Daoy (cell line): Measurements from ENCODE around the gene QPCTL. TPM values are rescaled to one million over a fixed set of nuclear protein-coding genes. Genes with fewer than 3 reads are reported as not detected.
"Not testable (repeated sequence)": the region's sequence is repeated elsewhere in the genome, so short reads cannot be mapped to it uniquely, and the experiment has no call there.

Source experiments
- DNase-seq: peaks from one replicate; pipeline ENCODE4 v3.0.0-alpha.2; 2015; ENCODE audit warnings: low read depth
- total RNA-seq: library from RNA; depleted of rRNA; stranded (reverse); fragments of >200 nt; shearing (Covaris generic); gene quantifications from 2 replicates; pipeline ENCODE4 v1.2.3, GENCODE V29; 2014

Gene QPCTL
- total RNA-seq, 1 experiment from 2014 or later, result 13.0 TPM

DNA sequence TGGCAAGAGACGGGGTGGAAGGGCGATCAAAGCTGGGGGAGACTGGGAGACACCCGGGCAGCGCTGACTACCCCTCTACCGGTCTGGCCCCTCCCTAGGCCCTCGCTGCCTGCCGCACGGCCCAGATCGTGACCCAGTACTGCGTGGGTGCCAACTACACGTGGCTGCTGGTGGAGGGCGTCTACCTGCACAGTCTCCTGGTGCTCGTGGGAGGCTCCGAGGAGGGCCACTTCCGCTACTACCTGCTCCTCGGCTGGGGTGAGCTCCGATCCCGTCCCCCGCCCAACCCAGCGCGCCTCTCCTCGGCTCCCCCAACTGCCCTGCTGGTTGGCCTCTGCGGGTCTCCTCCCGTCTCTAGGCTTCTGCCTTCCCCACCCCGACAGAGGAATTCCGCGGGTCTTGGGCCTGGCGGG, 15.6 kb upstream of the QPCTL start:
- DNase-seq, result no peak

DNA sequence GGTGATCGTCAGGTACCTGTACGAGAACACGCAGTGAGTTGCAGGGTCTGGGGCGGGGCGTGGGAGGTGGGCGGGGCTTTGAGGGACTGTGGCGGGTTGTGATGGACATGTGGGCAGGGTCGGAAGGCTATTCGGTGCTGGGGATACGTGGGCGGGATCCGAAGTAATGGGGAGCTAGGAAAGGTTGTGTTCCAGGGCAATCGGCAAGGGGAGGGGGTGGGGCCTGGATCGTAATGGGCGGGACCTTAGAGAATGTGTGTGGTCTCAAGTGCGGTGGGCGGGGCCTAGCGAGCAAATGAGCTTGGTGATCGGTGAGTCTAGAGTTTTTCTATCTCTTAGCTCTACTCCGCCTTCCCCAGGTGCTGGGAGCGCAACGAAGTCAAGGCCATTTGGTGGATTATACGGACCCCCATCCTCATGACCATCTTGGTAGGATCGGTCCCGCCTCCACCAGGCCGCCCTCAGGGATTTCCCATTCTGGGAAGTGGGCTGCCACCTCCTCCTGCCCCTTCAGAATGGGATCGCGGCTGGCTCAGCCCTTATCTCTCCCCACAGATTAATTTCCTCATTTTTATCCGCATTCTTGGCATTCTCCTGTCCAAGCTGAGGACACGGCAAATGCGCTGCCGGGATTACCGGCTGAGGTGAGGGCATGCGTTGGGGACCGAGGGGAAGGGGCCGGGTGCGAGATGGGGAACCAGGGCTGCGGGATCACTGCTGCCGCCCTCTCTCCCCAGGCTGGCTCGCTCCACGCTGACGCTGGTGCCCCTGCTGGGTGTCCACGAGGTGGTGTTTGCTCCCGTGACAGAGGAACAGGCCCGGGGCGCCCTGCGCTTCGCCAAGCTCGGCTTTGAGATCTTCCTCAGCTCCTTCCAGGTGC, 14.9 kb upstream of the QPCTL start:
- DNase-seq, result peak; percentile 94

DNA sequence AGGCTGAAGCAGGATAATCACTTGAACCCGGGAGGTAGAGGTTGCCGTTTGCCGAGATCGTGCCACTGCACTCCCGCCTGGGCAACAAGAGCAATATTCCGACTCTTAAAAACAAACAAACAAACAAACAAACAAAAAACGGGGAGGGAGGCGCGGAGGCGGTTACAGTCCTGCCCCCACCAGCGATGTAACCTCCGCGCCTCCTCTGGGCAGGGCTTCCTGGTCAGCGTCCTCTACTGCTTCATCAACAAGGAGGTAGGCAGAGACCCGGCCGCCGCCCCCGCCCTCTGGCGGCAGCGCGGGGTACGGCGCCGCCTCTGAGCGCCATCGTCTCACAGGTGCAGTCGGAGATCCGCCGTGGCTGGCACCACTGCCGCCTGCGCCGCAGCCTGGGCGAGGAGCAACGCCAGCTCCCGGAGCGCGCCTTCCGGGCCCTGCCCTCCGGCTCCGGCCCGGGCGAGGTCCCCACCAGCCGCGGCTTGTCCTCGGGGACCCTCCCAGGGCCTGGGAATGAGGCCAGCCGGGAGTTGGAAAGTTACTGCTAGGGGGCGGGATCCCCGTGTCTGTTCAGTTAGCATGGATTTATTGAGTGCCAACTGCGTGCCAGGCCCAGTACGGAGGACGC, 11.0 kb upstream of the QPCTL start:
- peak; percentile 88 for DNase-seq

DNA sequence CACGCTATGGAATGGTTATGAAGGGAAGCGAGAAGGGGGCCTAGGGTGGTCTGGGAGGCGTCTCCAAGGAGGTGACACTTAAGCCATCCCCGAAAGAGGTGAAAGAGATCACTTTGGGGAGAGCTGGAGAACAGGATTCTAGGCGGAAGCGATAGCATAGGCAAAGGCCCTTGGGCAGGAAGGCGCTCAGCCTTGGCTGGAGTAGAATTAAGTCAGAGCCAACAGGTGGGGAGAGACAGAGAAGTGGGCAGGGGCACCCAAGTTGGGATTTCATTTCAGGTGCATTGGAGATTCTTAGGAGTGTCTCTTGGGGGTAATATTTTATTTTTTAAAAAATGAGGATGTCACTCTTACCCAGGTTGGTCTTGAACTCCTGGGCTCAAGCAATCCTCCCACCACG, 10.3 kb upstream of the QPCTL start:
- no peak for DNase-seq

DNA sequence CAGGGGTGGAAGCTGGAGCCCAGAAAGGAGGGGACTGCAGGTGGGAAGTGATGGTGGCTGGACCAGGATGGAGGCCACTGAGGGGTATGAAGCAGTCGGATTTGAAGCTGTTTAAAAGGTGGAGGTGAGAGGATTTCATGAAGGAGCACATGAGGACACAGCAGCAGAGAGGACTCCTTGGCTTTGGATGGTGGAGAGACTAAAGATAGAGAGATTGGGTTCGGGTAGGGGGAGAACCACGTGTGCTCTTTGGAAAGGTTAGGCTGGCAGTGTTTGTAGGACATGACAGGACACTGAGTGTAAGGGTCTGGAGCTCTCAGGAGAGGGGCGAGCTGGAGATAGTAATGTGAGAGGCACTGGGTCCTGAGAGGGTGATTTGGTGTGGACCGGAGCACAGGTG, 9.6 kb upstream of the QPCTL start:
- no peak for DNase-seq

DNA sequence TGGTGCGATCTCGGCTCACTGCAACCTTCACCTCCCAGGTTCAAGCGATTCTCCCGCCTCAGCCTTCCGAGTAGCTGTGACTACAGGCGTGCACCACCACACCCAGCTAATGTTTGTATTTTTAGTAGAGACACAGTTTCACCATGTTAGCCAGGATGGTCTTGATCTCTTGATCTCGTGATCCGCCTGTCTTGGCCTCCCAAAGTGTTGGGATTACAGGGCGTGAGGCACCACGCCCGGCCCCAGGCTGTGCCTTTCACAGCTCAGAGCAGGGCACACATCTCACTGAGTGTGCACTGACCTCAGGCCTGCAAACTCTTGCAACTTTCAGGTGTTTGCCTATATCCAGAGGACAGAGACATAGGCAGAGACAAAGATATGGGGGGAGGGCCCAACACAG, 7.4 kb upstream of the QPCTL start:
- DNase-seq, result not testable (repeated sequence)

DNA sequence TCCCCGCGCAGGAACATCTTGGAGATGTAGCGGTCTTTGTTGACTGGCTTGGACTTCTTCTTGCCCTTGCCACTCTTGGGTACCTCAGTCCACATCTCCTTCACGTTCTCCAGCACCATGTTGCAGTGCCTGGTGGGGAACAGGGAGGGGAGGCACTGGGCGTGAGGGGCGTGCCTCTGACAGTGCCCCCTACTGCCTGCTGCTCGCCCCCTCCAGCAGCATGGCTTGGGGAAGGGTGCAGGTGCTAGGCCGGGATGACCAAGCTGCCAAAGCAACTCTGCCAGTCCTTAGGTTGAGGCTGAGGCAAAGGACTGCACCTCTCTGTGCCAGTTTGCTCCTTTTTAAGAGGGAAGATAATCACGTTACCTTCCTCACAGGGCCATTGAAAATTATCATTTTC, 4.9 kb upstream of the QPCTL start:
- no peak for DNase-seq

DNA sequence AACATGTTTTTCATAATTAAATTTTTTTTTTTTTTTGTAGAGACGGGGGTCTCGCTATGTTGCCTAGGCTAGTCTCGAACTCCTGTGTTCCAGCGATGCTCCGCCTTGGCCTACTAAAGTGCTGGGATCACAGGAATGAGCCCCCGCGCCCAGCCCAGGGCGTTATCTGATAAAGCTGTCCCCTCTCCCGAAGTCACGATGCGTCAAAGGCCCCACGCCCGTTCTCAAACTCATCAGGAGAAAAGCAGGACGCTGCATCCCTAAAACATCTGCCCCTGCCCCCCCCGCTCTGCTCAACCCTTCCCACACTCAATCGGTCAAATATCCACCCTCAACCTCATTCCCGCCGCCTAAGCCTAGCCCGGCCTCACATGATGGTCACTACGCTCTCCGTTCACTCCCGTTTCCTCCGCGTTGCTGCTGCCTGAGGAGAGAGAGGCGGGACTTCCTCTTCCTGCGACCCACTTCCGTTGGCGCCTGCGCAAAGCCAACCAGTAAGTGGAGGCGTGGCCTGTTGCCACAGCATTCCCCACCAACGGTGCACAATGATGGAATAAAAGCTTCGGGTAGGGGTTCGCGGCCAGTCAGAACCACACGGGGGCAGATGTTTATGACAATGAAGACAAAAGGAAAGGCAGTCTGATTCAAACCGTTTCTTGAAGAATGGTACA, 815 bp upstream of the QPCTL start, which contains the start of gene SNRPD2:
Gene SNRPD2, minus strand, starts transcription at position 438 of the 671 bp plus-strand sequence. Its CDS starts 65 bp downstream, at position 373.
- peak; percentile 98 for DNase-seq

DNA sequence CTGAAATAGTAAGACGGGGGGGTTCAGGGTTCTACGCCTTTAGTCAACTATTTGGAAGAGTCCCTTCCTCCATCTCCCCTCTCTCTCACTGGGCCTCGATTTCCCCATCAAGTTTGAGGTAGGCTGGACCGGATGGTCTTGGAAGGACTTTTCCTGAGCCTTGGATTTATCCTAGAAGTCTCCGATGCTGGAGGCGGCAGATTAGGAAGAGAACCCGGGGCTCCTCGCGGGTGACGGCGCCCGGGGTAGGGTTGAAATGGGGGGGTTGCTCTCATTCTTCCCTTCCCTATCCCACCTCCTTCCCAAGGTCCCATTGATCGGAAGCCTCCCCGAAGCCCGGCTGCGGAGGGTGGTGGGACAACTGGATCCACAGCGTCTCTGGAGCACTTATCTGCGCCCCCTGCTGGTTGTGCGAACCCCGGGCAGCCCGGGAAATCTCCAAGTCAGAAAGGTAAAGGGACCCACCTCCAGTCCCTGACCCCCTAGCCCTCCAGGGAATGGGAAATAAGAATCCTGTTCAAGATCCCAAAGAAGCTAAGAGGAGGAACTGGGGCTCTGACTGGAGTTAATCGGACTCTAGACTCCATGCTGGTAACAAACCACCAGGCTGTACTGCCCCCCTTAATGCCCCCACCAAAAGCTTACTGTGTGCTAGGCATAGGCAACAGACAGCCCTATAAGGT, 781 bp downstream of the QPCTL start:
- DNase-seq, result peak; percentile 76

DNA sequence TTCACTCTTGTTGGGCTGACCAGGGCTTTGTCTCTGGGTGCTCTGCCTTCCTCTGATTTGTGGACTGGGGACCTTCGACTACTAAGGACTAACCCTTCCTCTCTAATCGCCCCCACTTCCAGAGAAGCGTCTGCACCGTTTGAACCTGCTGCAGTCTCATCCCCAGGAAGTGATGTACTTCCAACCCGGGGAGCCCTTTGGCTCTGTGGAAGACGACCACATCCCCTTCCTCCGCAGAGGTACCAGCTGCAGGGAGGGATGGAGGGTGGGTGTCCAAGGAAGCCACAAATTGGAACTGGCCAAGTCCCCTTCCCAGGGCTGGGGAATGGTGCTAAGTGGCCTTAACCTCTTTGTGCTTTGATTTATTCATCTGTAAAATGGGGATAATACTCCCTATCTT, 9.2 kb downstream of the QPCTL start:
- DNase-seq, result no peak

DNA sequence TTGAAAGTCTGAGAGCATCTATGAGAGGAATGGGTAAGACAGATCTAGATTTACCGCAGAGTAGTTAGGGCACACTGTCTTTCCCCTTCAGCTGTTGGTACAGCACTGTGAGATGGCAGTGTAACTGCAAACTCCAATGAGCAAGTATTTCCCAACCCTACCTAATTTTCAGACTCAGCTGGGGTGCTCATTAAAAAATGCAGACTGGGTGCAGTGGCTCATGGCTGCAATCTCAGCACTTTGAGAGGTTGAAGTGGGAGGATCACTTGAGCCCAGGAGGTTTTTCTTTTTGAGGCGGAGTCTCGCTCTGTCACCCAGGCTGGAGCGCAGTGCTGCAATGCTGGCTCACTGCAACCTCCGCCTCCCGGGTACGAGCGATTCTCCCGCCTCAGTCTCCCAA, 12.6 kb downstream of the QPCTL start:
- no peak for DNase-seq

DNA sequence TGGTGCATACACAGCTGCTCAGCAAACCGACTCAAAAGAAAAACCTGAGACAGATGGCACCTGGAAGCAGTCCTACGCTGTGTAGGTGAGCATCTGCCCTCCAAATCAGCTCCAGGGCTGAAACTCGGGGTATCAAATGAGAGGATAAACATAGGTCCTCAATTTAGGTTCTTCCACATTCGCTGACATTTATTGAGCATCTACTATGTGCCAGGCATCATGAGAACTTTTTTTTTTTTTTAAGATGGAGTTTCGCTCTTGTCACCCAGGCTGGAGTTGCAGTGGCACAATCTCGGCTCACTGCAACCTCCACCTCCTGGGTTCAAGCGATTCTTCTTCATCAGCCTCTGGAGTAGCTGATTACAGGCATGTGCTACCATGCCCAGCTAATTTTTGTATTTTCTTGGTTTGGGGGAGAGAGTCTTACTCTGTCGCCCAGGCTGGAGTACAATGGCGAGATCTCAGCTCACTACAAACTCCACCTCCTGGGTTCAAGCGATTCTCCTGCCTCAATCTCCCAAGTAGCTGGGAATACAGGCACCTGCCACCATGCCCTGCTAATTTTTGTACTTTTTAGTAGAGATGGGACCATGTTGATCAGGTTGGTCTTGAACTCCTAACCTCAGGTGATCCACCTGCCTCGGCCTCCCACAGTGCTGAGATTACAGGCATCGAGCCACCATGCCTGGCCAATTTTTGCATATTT, 13.4 kb downstream of the QPCTL start:
- DNase-seq, result no peak

DNA sequence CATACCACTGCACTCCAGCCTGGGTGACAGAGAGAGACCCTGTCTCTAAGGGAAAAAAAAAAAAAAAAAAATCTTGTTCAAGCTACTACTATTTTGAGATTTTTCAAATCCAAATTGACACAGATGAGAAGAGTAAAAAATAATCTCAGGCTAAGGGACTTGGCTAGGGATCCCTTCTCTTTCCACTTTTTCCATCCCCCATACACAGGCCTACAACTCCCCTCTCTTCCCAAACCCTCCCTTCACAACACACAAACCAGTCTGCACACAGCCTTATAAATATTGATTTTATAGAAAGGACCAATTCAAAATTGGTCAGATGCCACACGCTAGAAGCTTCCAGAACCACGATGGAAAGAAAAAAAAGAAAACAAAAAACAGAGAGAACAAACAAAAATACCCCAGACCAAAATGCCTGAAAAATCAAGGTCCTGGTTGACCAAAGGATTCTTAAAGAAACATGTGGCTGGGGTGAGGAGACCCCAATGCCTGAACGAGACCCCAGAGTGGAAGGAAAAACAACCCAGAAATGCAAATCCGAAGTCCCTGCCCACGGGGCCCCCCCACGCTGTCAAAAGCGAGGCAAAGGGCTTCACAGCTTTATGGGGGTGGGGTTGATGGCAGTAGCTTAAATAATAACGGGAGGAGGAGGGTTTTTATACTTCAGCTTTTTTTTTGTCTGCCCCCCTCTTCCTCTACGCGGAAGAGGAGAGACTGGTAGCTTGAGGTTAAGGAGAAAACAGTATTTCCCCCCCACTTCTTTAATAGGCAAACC, 18.1 kb downstream of the QPCTL start:
- DNase-seq, result no peak

DNA sequence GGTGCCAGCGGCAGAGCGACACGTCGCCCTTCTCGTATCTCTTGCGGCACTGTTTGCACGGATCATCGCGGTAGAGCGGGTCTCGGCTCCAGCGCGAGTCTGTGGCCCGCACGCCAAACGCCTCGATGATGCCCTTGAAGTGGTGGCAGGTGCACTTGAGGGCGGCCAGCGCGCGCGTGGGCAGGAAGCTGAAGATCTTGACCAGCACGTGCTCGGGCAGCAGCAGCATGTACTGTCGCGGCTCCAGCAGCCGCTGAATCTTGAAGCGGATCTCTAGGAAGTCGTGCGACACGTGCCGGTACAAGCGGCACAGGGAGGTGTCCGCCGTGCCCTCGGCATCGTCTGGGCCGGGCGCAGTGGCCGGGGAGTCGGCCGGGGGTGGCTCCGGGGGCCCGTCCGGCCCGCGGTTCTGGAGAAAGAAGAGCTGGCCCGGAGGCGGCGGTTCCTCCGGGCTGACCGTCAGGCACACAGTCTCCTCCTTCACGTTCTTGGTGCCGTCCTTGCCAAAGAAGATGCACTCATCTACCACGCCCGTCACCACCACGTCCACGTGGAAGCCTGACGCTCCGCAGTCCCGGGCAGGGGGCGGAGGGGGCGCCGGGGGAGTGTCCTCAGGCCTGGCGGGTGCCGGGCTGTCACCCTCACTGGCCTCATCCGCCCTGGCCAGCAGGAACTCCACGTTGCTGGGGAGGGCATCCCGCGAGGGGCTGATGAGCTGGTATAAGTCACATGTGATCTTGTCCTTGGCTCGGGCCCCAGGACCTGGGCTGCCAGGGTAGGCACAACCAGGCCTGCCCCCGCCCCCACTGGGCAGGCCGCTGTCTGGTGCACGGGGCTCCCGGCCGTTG, 19.6 kb downstream of the QPCTL start:
- no peak for DNase-seq

DNA sequence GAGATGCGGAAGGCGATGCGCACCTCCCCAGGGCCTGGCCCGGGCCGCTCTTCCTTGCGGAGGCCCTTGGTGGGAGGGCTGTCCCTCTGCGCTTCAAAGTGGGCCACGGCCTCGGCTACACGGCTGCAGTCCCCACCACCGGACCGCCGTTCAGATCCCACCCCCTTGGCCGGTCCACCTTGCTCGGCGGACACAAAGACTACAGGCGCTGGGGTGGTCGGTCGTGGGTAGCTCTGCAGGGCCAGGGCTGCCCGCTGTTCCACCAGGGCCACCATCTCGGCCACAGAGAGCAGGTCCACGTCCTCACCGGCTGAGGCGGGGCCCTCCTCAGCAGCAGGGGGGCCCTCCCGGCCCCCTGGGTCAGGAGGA, 20.2 kb downstream of the QPCTL start:
- no peak for DNase-seq

DNA sequence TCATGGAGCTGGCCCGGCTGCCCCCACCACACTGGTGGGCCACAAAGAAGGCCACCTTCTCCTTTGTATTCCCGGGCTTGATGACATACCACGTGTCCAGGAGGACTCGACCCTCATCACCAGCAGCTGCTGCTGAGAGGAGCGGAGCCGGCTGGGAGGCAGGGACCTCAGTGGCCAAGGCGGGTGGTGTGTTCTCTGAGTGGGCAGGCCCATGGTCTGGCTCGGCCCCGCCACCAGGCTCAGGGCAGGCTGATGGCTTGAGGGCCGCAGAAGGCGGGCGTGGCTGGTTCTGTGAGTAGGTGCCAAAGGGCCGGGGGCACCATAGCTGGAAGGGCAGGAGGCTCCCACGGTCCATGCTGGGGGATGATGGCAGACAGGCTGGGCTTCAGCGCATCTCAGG, 20.7 kb downstream of the QPCTL start:
- no peak for DNase-seq

DNA sequence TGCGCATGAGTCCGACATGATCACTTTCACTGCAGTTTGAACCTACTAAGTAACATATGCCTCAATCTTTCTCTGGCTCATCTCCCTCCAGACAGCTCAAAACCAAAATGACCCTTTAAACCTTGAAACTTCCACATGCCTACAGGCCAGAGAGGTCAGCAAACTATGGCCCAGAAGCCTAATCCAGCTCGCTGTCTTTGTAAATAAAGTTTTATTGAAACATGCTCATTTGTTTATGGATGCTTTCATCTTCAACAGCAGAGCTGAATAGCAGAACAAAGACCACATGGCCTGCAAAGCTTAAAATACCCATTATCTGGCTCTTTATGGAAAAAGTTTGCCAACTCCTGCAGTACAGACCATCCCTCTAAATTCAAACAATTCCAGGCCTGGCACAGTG, 22.7 kb downstream of the QPCTL start:
- DNase-seq, result no peak

DNA sequence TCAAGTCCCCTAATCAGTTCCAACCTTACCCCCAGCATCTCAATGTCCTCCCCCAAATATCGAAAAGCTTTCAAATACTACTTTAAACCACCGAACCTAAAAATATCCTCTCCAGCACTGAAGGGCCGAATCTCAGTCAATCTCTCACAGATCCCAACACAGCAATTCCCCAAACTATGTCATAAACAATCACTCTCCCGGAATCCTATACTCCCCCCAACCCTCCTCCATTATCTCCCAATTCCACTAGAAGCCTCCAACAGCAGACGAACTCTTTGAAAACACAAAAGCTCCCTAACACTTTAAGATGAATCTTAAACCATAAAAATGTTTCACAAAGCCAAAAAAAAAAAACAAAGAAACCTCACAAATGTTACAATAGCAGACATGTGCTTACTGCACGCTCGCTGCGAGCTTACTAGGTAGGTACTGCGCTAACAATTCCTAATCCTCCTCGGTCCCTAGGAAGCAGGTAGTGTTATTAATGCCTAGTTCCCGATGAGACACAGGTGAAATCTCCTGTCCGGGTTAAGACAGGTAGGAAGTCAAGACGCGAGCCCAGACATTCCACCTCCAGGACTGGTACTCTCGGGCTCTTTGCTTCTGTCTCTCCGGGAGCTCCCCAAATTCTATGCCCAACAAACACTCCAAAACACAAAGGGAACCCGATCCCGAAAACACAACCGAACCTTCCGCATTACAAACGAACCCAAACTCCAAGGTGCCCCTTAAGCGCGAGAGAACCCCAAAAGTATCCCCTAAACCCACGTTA, 24.1 kb downstream of the QPCTL start:
- peak; percentile 24 for DNase-seq
